Brain pericyte (primary cell): ENCODE measurements around the gene ABHD16A.

ENCODE experiments used
- DNase-seq: peaks from one replicate; pipeline ENCODE4 v3.0.0-alpha.2; 2012; ENCODE audit warnings: low read depth, low spot score

Gene ABHD16A

DNA sequence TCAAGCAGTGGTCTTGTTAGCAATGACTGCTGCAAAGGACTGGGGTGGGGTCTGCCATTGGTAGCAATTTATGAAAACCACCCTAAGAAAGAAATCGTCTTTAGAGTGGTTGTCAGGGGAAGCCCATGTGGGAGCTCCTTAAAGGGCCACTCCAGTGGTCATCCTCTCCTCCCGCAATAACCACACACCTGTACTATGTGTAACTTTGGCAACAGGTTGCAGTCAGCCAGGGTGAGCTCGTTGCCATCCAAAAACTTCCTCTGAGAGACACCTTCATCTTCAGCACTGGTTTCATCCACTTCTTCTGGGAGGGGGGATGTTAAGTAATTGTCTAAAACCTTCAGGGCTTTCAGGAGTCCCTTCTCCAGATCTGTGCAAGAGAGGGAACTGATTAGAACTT lies 28.9 kb upstream of the ABHD16A start:
- no peak for DNase-seq

DNA sequence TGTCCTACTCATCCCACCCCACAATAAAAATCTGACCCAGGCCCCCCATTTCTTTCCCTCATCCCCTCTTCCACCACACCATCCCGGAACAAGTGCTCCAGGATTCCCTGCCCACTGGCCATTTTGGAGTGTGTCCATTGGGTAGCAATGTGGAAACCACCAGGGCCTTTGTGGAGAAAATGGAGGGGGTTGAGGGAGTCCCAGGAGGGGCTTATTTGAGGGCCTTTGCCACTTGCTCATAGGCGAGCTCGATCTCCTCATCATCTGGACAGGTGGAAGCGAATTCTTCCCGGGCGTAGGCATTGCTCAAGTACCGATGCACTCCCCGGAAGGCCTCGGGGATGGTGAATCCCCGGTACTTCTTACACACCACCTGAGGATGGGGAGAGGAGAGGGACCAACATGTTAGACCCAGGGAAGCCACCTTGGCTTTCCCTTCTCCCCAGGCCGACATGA lies 27.5 kb upstream of the ABHD16A start:
- DNase-seq = no peak

DNA sequence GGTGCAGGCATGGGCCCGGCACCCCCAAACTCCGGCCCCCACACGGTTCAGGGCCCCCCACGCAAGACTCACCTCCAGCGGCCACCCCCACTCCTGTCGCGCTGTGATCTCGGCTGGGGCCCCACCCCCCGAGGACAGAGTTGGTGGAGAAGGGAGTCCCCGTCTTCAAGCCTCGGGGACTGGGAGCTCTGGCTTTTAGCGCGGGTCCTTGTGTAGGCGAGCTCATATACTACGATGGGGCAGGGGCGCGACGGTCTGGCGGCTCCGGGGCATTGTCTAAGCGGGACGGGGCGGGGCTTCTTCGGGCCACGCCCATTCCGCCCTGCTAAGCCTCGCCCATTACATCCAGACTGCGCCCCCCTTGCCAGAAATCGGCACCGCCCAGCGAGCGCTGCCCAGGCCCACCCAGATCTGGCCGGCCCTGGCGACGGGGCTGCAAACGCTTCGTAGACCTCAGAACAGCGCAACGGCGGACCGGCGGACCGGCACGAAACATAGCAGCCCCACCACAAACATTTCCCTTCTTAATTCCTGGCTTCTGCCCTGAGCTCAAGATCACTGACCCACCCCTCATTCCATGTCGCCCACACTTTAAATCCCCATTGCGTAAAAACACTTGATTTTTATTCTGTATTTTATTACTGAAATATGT lies 27.0 kb upstream of the ABHD16A start:
- DNase-seq = peak; percentile 66

DNA sequence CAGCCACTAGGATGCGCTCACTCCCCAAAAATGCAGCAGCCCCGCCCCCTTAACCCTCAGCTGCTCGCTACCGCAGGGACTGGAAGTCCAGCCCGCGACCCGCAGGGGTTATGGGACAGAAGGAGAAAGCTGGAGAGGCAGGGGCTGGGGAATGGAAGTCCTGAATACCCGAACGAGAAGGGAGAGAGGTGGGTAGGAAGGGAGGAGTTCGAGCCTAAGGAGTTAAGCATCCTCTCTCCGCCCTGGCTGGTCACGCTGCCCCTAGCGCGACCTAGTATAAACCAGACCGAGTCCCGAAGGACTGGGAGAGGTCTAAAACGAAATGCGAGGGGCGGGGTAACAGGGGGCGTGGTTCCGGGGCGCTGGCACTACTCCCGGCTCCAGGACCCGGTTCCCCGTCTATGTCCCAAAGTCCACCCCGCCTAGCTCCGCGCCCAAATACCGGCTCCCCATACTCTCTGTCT lies 26.4 kb upstream of the ABHD16A start:
- peak; percentile 65 for DNase-seq

DNA sequence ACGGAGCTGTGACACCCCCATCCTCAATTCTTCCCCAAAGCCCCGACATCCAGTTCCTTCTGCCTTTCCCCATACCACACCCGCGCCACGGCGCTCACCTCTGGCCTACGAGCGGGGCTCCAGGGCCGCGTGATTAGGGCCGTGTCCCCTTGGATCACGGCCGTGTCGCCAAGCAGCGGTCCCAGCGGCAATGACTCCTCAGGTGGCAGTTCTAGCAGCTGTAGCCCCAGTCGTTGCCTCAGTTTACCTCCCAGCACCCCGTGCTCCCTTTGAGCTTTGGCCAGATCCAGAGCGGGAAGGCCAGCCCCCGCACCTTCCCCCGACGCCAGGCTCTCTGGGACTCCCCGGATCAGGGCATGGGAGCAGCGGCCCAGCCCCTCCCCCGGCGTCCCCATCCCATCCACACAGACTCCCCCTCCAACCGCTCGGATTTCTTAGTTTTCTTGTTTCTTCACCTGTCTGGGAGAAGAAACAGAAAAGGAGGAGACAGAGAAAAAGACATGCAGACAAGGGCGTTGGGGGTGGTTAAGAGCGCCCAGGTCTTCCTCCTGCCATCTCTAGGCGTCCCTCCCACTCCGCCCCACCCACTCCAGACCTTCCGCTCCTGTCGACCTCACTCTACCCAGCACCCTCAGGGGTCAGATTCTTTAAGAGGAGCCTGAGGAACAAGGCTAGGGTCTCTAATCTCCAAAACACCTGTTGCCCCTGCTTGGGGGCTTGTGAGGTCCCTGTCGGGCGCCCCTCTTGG lies 25.8 kb upstream of the ABHD16A start, which contains the start of gene DDAH2:
Gene DDAH2 (minus strand): TSS at position 533 of the 748 bp plus-strand sequence. CDS start 138 bp downstream, at position 395.
- DNase-seq = no peak

DNA sequence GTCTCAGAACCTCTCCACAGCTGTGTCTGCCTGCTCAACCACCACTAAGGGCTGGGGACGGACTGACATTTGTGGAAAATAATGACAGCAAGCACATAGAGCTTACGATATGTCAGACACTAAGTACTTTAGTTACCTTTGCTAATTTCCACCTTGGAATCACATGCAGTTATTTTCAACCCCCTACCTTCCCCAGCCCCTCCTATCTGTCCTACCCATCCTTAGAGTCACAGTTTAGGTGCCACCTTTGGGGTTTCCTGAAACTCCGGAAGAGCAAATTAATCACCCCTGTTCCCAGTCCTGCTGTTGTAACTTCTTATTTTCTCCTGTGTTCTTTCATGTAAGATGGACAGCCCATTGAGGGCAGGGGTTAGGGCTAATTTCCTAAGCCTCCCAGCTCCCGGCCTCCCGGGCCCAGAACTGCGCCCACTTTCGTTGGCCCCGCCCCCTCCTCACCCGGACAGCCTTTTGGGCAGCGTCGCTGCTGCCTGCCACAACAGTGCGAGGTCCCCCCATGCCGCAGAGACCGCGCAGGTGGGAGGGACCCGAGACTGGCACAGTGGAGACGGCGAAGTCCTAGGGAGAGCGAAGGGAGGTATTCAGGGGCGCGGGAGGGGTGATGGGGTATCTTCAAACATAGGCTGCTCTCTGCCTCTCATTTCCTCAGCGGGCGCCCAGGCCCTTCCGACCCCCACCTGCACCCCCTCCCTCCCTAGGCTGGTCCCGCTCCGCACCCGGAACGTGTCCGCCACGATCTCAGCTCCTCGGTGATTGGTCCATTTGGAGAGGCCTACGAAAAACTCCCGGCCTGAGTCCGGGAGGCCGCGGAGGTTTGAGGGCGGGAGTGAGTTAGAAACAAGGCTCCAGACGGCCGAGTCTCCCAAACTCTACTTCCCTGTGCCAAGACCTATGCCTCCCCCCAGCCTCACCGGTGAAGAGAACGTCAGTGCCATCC lies 24.9 kb upstream of the ABHD16A start:
- DNase-seq = no peak

DNA sequence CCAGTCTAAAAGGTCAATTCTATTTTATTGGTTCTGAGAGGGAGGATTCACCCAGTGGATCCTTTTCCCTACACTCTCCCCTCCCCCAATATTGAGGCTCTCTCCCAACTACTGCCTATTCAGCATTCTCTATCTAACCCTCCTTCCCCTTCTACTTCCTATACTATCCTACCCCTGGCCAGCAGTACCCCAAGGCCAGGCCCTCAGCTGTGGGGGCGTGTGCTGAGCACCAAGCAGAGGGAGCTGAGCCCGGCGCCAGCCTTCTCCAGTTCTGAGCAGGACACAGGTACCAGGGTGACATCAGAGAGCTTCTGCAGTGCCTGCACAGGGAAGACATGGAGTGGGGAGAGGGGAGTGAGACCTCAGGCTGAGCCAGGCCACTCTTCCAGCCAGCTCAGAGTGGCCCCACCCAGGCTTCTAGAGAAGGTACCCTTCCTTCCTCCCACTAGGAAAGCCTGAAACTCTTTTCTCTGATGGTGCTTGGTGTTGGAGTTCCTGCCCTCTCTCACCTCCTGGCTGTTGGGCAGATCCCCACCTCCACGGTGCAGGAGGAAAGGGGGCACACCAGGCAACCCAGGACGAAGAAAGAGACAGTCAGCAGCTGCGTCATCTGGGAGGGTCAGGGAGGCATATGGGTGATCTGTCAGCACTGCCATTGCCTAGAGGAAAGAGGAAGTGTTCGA lies 24.1 kb upstream of the ABHD16A start:
- no peak for DNase-seq

DNA sequence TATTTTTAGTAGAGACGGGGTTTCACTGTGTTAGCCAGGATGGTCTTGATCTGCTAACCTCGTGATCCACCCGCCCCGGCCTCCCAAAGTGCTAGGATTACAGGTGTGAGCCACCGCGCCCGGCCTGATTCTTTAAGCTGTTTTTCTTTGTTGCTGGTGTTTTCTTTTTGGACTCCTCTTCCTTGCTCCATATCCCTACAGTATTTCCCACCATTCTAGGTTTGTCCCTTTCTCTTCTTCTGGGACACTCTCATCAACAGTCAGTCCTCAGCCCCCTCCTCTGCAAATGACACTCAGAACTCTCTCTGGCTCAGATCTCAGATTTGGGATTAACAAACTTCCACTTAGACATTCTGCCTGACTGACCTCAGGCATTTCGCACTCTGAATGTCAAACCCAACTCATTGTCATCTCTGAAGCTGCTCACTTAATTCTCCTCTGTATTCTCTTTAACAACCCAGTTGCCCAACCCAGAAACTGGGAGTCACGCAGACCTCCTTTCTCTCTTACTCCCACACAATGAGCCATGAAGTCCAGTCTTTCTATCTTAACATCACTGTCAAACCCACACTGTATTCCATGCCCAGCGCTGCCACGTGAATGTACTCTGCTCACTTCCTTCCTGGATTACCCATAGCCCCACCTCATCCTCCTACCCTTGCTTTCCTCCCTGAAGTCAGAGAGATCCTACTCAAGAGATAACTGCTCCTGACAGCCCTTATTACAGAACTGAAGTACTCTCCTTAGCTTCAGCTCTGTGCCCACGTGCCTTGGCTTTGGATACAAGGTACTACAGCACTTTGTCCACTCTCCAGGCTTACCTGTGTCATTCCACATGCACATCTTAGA lies 22.6 kb upstream of the ABHD16A start:
- DNase-seq = no peak

DNA sequence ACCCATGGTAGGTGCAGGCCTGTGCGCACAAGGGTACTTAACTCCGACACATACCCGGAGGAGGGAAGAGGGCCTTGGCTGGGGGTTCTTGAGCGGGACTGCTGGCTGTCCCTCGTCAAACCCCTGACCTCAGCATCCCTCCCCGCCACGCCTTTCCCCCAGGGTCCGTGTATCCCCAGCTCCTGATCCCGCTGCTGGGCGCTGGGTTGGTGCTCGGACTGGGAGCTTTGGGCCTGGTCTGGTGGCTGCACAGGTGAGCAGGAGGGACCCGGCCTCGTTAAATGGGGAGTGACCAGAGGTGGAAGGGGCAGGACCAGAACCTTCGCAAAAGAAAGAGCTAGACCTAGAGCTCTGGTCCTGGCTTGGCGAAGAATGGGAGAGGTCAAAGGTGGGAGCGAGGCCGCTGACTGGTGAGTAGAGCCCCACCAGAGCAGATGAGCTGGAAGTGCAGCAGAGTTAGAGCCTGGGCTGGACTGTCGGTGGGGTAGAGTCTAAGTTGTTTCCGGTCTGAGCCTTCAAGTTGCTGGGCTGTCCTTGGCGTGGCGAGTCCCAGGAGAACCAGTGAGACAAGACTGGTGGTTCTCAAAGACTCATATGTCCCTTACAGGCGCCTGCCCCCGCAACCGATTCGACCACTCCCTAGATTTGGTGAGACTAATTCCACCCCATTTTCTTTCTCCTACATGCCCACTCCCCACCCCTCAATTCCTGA lies 21.0 kb upstream of the ABHD16A start:
- DNase-seq = no peak

DNA sequence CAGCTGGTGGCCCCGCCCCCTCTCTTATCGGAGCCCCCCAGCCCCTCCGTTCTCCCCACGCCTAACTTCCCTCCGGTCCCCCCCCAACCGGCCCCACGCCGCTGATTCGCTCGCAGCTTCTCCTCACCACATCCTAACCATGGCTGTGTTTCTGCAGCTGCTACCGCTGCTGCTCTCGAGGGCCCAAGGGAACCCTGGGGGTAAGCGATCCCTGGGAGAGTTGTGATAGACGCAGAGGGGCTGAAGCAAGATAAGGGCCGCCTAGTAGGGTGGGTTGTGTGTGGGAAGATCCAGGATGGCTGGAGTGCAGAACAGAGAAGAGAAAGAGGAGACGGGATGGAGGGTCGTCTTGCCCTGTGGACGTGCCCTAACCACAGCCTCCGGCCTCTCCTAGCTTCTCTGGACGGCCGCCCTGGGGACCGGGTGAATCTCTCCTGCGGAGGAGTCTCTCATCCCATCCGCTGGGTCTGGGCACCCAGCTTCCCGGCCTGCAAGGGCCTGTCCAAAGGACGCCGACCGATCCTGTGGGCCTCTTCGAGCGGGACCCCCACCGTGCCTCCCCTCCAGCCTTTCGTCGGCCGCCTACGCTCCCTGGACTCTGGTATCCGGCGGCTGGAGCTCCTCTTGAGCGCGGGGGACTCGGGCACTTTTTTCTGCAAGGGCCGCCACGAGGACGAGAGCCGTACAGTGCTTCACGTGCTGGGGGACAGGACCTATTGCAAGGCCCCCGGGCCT lies 20.3 kb upstream of the ABHD16A start, which contains the start of gene MPIG6B:
Gene MPIG6B (plus strand): TSS at position 129 of the 735 bp plus-strand sequence. CDS start 11 bp downstream, at position 140.
- DNase-seq = no peak

DNA sequence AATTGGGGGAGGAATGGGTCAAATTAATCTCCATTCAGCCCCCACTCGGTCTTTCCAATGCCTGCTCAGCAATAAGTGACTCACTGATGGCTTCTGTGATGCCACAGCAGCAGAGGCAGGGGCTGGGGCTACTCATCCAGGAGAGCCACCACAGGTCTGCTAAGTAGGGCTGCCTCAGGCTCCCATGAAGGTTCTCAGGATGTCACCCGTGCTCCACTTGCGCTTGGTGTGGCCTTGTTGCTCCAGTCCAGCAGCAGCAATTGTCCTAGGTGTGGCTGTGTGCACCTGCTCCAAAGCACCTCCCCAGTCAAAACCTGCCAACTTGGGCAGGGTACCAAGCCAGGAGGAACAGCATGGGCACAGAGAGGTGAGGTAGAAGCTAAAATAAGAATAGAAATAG lies 19.0 kb upstream of the ABHD16A start:
- no peak for DNase-seq

DNA sequence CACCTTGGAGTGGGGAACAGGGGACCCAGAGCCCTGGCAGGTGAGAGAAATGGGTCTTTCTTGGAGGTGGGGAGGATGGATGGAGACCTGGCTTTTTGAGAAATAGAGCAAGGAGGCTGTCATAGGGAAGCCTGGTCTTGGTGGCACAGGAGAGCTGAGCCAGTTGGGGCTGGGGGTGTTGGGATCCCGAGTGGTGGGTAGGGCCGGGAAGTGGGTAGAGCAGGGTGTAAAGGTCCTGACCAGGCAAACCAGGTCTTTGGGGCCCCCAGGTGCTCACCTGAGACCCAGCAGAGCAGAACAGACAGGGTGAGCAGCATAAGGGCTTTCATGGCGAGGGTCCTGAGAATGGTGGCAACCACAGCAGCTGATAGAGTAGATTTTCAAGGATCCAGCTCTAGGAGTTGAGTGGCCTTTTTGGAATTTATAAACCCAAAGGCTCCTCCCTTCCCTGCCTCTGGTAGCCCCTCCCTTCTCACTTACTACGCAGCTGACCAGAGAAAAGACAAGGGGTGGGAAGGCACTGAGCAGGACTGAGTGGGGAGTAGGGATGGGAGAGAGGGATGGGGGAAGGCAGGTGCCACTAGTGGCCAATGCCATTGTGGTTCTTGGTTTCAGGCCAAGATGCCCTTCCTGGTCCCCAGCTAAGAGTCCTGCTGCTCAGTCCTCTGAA lies 18.4 kb upstream of the ABHD16A start, which contains the start of gene LY6G6C:
Gene LY6G6C (minus strand): TSS at position 396 of the 670 bp plus-strand sequence. CDS start 67 bp downstream, at position 329.
- no peak for DNase-seq

DNA sequence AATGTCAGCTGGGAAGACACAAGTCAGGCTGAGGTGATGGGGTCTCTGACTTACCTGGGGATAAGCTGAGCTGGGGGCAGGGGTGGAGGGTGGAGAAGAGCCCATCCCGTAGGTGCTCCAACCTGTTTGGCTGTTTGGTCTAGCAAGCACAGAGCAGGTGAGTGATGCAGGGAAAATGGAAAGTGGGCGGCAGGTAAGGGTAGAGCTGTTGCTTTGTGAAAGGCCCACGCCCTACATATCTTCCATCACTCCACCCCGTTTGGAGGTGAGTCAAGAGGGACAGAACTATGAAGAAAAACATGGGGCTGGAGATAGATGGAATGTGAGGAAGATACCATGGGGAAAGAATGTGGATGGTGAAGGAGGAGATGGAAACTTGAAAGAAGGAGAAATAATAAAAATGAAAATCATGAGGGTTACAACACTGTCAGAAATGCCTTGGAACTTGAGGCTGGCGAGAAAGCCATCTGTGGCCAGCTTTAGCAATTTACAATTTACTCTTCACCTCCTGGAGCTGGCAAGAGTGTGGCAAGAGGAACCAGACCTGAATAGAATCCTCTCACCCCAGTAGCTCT lies 17.2 kb upstream of the ABHD16A start:
- no peak for DNase-seq

DNA sequence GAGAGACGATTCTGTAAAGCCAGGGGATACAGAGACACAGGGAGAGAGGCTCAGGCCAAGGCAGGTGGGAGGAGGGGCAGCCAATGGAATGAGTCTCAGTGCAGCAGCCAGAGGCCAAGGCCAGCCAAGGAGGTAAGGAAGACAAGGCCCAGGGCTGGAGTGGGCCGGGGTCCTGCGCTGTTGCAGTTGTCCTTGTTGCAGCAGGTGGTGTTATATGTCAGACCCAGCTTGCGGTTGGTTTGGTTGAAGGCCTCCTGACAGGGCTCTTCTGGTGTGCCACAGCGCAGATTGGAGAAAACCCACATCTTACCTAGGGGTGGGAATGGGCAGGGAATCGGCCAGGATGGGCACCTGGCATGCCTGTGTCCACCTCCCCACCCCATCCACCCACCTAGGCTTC lies 15.9 kb upstream of the ABHD16A start:
- no peak for DNase-seq

DNA sequence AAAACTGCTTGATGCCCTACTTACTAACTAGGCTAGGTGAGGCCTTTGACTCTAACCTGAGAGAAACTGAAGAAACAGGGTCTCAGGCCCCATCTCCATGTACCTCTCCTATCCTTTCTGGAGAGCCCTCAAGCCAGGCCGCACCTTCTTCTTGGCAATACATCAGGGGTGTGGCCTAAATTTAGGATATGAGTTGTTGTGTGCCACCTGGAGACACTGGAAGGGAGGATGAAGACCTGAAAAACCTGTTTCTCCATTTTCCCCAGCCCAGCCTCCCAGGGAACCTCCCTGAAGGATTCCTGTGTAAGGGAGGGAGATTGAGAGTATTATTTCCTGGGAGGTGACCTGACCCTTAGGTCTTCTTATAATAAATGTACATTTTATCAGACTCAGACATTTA lies 15.1 kb upstream of the ABHD16A start:
- DNase-seq = no peak

DNA sequence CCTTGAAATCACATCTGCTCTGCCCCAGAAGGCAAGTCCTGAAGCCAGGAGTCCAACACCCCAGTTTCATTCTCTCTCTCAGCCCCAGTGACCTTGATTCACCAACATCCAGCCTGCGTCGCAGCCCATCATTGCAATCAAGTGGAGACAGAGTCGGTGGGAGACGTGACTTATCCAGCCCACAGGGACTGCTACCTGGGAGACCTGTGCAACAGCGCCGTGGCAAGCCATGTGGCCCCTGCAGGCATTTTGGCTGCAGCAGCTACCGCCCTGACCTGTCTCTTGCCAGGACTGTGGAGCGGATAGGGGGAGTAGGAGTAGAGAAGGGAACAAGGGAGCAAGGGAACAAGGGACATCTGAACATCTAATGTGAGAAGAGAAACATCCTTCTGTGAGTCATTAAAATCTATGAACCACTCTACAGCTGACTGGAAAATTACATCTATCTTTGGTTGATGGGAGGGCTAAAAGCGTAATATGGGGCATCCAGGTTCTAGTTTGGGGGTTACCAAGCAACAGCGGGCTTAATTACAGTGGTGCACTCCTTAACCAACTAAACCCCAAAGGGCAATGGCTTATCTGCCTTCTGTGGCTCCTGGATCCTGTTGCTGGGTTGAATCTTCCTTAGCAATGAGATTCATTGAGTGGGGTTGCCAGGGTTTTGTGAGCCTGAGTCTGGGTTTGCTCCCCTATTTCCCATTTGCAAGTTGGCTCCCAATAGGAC lies 14.5 kb upstream of the ABHD16A start:
- DNase-seq = no peak
